ENCODE measurements around the gene MDM1.

- TF ChIP-seq CTCF (IDR thresholded peaks at IDR 0.05) (no peak), POLR2A (IDR thresholded peaks at IDR 0.05) (no peak)
Measured at GRCh38 chr12:68246350-68246749, 85.8 kb downstream of the MDM1 start.

Data from lower leg skin (tissue), 3 donors.